Measurements from ENCODE around the gene ZNF764. TPM values are rescaled to one million over a fixed set of nuclear protein-coding genes. Genes with fewer than 3 reads are reported as not detected.
A peak's percentile ranks its signal among the peaks of the same experiment; 100 is the strongest.
"Not testable (repeated sequence)": the region's sequence is repeated elsewhere in the genome, so short reads cannot be mapped to it uniquely, and the experiment has no call there.

ZNF764 gene
- total and polyA plus RNA-seq, 4 donors, result 5.6 to 15.5 (median 10.2) TPM

- H3K4me3 ChIP-seq (ENCODE audit: low read depth, low read length), result no peak overlapping the region
- no CpG with 5 or more reads among the region's 4 CpGs for WGBS (ENCODE audit: insufficient coverage)
- H3K9me3 ChIP-seq (ENCODE audit: control insufficient read depth, insufficient read depth, low read length), result no peaks in the 10 kb centered on the region
- H3K27ac ChIP-seq (ENCODE audit: low read depth, low read length), result no peak overlapping the region
- no peak for DNase-seq (ENCODE audit: low read depth in 4 of 6, low spot score in 6 of 6)
- no peaks in the 10 kb centered on the region for H3K4me1 ChIP-seq (ENCODE audit: control insufficient read depth, insufficient read depth, low read length)
- H3K36me3 ChIP-seq (ENCODE audit: control insufficient read depth, insufficient read depth, low read length), result peaks cover 9% of the 10 kb centered on the region
- no peaks in the 10 kb centered on the region for H3K27me3 ChIP-seq (ENCODE audit: control insufficient read depth, insufficient read depth, low read length)
These were observed 34.7 kb upstream of the ZNF764 start for GRCh38 chr16:30592871-30593270.

- not testable (repeated sequence) for H3K4me1 ChIP-seq (ENCODE audit: control insufficient read depth, insufficient read depth, low read length); H3K27ac ChIP-seq (ENCODE audit: low read depth, low read length); H3K4me3 ChIP-seq (ENCODE audit: low read depth, low read length); DNase-seq (ENCODE audit: low read depth in 4 of 6, low spot score in 6 of 6); H3K27me3 ChIP-seq (ENCODE audit: control insufficient read depth, insufficient read depth, low read length); H3K9me3 ChIP-seq (ENCODE audit: control insufficient read depth, insufficient read depth, low read length)
- 100% methylated on average over 2 of the region's 9 CpGs for WGBS (ENCODE audit: insufficient coverage)
- H3K36me3 ChIP-seq (ENCODE audit: control insufficient read depth, insufficient read depth, low read length), result peaks cover 12% of the 10 kb centered on the region
These were observed 32.7 kb upstream of the ZNF764 start for GRCh38 chr16:30590869-30591268.

- DNase-seq (ENCODE audit: low read depth in 4 of 6, low spot score in 6 of 6); H3K4me3 ChIP-seq (ENCODE audit: low read depth, low read length); H3K27me3 ChIP-seq (ENCODE audit: control insufficient read depth, insufficient read depth, low read length); H3K9me3 ChIP-seq (ENCODE audit: control insufficient read depth, insufficient read depth, low read length); H3K27ac ChIP-seq (ENCODE audit: low read depth, low read length): not testable (repeated sequence)
- Histone ChIP-seq H3K4me1 (ENCODE audit: control insufficient read depth, insufficient read depth, low read length) (peaks cover 16% of the 10 kb centered on the region), H3K36me3 (ENCODE audit: control insufficient read depth, insufficient read depth, low read length) (peaks cover 12% of the 10 kb centered on the region)
- WGBS (ENCODE audit: insufficient coverage), result no CpG with 5 or more reads among the region's 2 CpGs
These were observed 31.4 kb upstream of the ZNF764 start for GRCh38 chr16:30589582-30589981.

- H3K36me3 ChIP-seq (ENCODE audit: control insufficient read depth, insufficient read depth, low read length), result peaks cover 12% of the 10 kb centered on the region
- DNase-seq (ENCODE audit: low read depth in 4 of 6, low spot score in 6 of 6), result no peak
- no peak overlapping the region for H3K27ac ChIP-seq (ENCODE audit: low read depth, low read length)
- no CpG with 5 or more reads among the region's 2 CpGs for WGBS (ENCODE audit: insufficient coverage)
- no peak overlapping the region for H3K4me3 ChIP-seq (ENCODE audit: low read depth, low read length)
- no peaks in the 10 kb centered on the region for H3K9me3 ChIP-seq (ENCODE audit: control insufficient read depth, insufficient read depth, low read length)
- peaks cover 20% of the 10 kb centered on the region for H3K4me1 ChIP-seq (ENCODE audit: control insufficient read depth, insufficient read depth, low read length)
- no peaks in the 10 kb centered on the region for H3K27me3 ChIP-seq (ENCODE audit: control insufficient read depth, insufficient read depth, low read length)
These were observed 30.5 kb upstream of the ZNF764 start for GRCh38 chr16:30588651-30589050.

GRCh38 chr16:30585400-30586191 is 27.4 kb upstream of the ZNF764 start, which contains the start of gene ZNF785:
TSS of gene ZNF785 (minus strand) at chr16:30585697. CDS start at chr16:30585611, 86 bp downstream.
- under 1% methylated on average over 47 of the region's 50 CpGs for WGBS (ENCODE audit: insufficient coverage)
- Histone ChIP-seq H3K27ac (ENCODE audit: low read depth, low read length) (peak within 1 kb of the TSS; percentile 86), H3K4me3 (ENCODE audit: low read depth, low read length) (peak within 1 kb of the TSS; percentile 74), H3K9me3 (ENCODE audit: control insufficient read depth, insufficient read depth, low read length) (no peaks in the 10 kb centered on the region), H3K4me1 (ENCODE audit: control insufficient read depth, insufficient read depth, low read length) (peaks cover 31% of the 10 kb centered on the region), H3K36me3 (ENCODE audit: control insufficient read depth, insufficient read depth, low read length) (peaks cover 36% of the 10 kb centered on the region), H3K27me3 (ENCODE audit: control insufficient read depth, insufficient read depth, low read length) (no peaks in the 10 kb centered on the region)
- peak; percentile 96 to 100 (median 98) for DNase-seq (ENCODE audit: low read depth in 4 of 6, low spot score in 6 of 6)

GRCh38 chr16:30585022-30585399 is 26.8 kb upstream of the ZNF764 start:
- H3K27me3 ChIP-seq (ENCODE audit: control insufficient read depth, insufficient read depth, low read length), result no peaks in the 10 kb centered on the region
- H3K27ac ChIP-seq (ENCODE audit: low read depth, low read length), result peak overlapping the region; percentile 86
- no peaks in the 10 kb centered on the region for H3K9me3 ChIP-seq (ENCODE audit: control insufficient read depth, insufficient read depth, low read length)
- DNase-seq (ENCODE audit: low read depth in 4 of 6, low spot score in 6 of 6), result peak in 2 of 6 donors; percentile 7 to 12
- H3K36me3 ChIP-seq (ENCODE audit: control insufficient read depth, insufficient read depth, low read length), result peaks cover 37% of the 10 kb centered on the region
- peaks cover 31% of the 10 kb centered on the region for H3K4me1 ChIP-seq (ENCODE audit: control insufficient read depth, insufficient read depth, low read length)
- peak overlapping the region; percentile 74 for H3K4me3 ChIP-seq (ENCODE audit: low read depth, low read length)
- under 1% methylated on average over 20 of the region's 23 CpGs for WGBS (ENCODE audit: insufficient coverage)

GRCh38 chr16:30582611-30583340 is 24.6 kb upstream of the ZNF764 start:
- Histone ChIP-seq H3K36me3 (ENCODE audit: control insufficient read depth, insufficient read depth, low read length) (peaks cover 49% of the 10 kb centered on the region), H3K4me1 (ENCODE audit: control insufficient read depth, insufficient read depth, low read length) (peaks cover 31% of the 10 kb centered on the region), H3K9me3 (ENCODE audit: control insufficient read depth, insufficient read depth, low read length) (no peaks in the 10 kb centered on the region), H3K4me3 (ENCODE audit: low read depth, low read length) (no peak overlapping the region), H3K27ac (ENCODE audit: low read depth, low read length) (no peak overlapping the region), H3K27me3 (ENCODE audit: control insufficient read depth, insufficient read depth, low read length) (no peaks in the 10 kb centered on the region)
- DNase-seq (ENCODE audit: low read depth in 4 of 6, low spot score in 6 of 6), result no peak
- 96% methylated on average over 48 of the region's 48 CpGs for WGBS (ENCODE audit: insufficient coverage)

GRCh38 chr16:30581457-30581856 is 23.3 kb upstream of the ZNF764 start:
- Histone ChIP-seq H3K4me1 (ENCODE audit: control insufficient read depth, insufficient read depth, low read length) (peaks cover 28% of the 10 kb centered on the region), H3K9me3 (ENCODE audit: control insufficient read depth, insufficient read depth, low read length) (no peaks in the 10 kb centered on the region), H3K4me3 (ENCODE audit: low read depth, low read length) (no peak overlapping the region), H3K36me3 (ENCODE audit: control insufficient read depth, insufficient read depth, low read length) (peaks cover 58% of the 10 kb centered on the region), H3K27me3 (ENCODE audit: control insufficient read depth, insufficient read depth, low read length) (no peaks in the 10 kb centered on the region), H3K27ac (ENCODE audit: low read depth, low read length) (no peak overlapping the region)
- WGBS (ENCODE audit: insufficient coverage), result 86% methylated on average over 4 of the region's 7 CpGs
- DNase-seq (ENCODE audit: low read depth in 4 of 6, low spot score in 6 of 6), result no peak

- no CpG with 5 or more reads among the region's 1 CpG for WGBS (ENCODE audit: insufficient coverage)
- Histone ChIP-seq H3K36me3 (ENCODE audit: control insufficient read depth, insufficient read depth, low read length) (peaks cover 40% of the 10 kb centered on the region), H3K4me3 (ENCODE audit: low read depth, low read length) (no peak overlapping the region), H3K9me3 (ENCODE audit: control insufficient read depth, insufficient read depth, low read length) (no peaks in the 10 kb centered on the region), H3K4me1 (ENCODE audit: control insufficient read depth, insufficient read depth, low read length) (peaks cover 25% of the 10 kb centered on the region), H3K27me3 (ENCODE audit: control insufficient read depth, insufficient read depth, low read length) (no peaks in the 10 kb centered on the region), H3K27ac (ENCODE audit: low read depth, low read length) (no peak overlapping the region)
- no peak for DNase-seq (ENCODE audit: low read depth in 4 of 6, low spot score in 6 of 6)
These were observed 16.5 kb upstream of the ZNF764 start for GRCh38 chr16:30574678-30575077.
